ENCODE measurements around the gene CSRNP2. TPM values are rescaled to one million over a fixed set of nuclear protein-coding genes. Genes with fewer than 3 reads are reported as not detected.

Gene CSRNP2
- total and polyA plus RNA-seq, 2 experiments from 2014 or later, result 6.9 to 30.9 TPM

DNA sequence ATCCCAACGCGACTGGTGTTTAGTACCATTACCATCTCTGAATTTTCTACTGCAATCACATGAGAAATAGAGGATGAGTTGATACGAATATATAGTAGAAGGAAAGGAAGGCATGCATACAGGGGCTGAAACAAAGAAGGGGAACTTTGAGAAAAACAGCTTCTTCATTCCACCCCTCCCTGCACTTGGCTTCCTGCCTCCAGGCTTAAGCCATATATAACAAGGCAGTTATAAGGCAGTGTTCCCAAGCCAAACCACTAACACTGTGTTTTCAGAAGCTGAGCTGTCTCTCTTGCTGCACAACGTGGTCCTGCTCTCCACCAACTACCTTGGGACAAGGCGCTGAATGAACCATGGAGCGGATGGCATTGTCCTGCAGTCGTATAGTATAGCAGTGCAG, 24.3 kb downstream of the CSRNP2 start:
- Mint-ChIP-seq H3K4me1 (no peaks in the 10 kb centered on the region), H3K9me3 (no peaks in the 10 kb centered on the region), H3K4me3 (no peak overlapping the region), H3K27me3 (ENCODE audit: insufficient read depth, low read depth, poor library complexity) (peaks cover 8% of the 10 kb centered on the region), H3K27ac (no peak overlapping the region), H3K36me3 (ENCODE audit: low read depth) (peaks cover 61% of the 10 kb centered on the region)
- DNase-seq (ENCODE audit: low spot score) (no peak), ATAC-seq (no peak)
- H3K79me2 ChIP-seq (replicated peaks; ENCODE audit: insufficient read depth), result no peaks in the 10 kb centered on the region
- H2AFZ ChIP-seq, result no peak overlapping the region
- peaks cover 6% of the 10 kb centered on the region; the same call in 1 of the 2 replicates for H4K20me1 ChIP-seq (replicated peaks; ENCODE audit: insufficient read depth)
- H3K4me1 ChIP-seq (ENCODE audit: insufficient read depth), result no peaks in the 10 kb centered on the region
- no peak overlapping the region for H3K27ac ChIP-seq (ENCODE audit: low read depth)
- H3K4me3 ChIP-seq, result no peak overlapping the region
- peaks cover 44% of the 10 kb centered on the region for H3K36me3 ChIP-seq (ENCODE audit: insufficient read depth)
- H3F3A ChIP-seq (replicated peaks; ENCODE audit: low read depth), result 0 out of 2 replicates have a peak, but pooled peaks cover 6% of the 10 kb centered on the region
- H3K9me2 ChIP-seq (ENCODE audit: insufficient read depth), result no peaks in the 10 kb centered on the region
- no peak for TF ChIP-seq NANOG (IDR thresholded peaks at IDR 0.05; ENCODE audit: borderline replicate concordance)
- TF ChIP-seq STAT1 (IDR thresholded peaks at IDR 0.05; ENCODE audit: unreplicated experiment), result no peak
- no peaks in the 10 kb centered on the region for H3K27me3 ChIP-seq (ENCODE audit: insufficient read depth)
- H3K4me2 ChIP-seq, result no peak overlapping the region

DNA sequence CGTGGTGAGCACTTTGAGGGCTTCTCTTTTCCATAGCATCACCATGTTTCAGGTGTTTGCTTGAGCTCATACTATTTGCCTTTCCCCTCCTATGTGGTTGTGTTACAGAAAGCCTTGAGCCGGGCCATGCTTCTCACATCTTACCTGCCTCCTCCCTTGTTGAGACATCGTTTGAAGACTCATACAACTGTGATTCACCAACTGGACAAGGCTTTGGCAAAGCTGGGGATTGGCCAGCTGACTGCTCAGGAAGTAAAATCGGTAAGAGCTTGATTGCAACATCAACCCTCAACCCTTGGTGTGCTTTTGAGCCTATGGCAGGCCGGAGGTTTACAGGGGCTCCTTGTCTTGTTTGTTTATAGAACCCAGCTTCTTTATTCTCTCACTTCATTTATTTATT, 27.2 kb downstream of the CSRNP2 start:
- no peaks in the 10 kb centered on the region for H3K79me2 ChIP-seq (replicated peaks; ENCODE audit: insufficient read depth)
- peaks cover 40% of the 10 kb centered on the region for H3K36me3 ChIP-seq (ENCODE audit: insufficient read depth)
- H3K4me3 ChIP-seq, result no peak overlapping the region
- H3F3A ChIP-seq (replicated peaks; ENCODE audit: low read depth), result no peaks in the 10 kb centered on the region
- DNase-seq (ENCODE audit: low spot score) (no peak), ATAC-seq (no peak)
- Mint-ChIP-seq H3K4me1 (no peaks in the 10 kb centered on the region), H3K9me3 (no peaks in the 10 kb centered on the region), H3K27ac (no peak overlapping the region), H3K4me3 (no peak overlapping the region), H3K36me3 (ENCODE audit: low read depth) (peaks cover 58% of the 10 kb centered on the region), H3K27me3 (ENCODE audit: insufficient read depth, low read depth, poor library complexity) (peaks cover 8% of the 10 kb centered on the region)
- H2AFZ ChIP-seq, result no peak overlapping the region
- no peak overlapping the region for H3K27ac ChIP-seq (ENCODE audit: low read depth)
- no peaks in the 10 kb centered on the region for H3K9me2 ChIP-seq (ENCODE audit: insufficient read depth)
- H3K4me2 ChIP-seq, result no peak overlapping the region
- TF ChIP-seq ZNF114 (CRISPR knock-in tag; IDR thresholded peaks at IDR 0.05), result no peak
- no peak for TF ChIP-seq NANOG (IDR thresholded peaks at IDR 0.05; ENCODE audit: borderline replicate concordance)
- H3K4me1 ChIP-seq (ENCODE audit: insufficient read depth), result no peaks in the 10 kb centered on the region
- no peaks in the 10 kb centered on the region for H4K20me1 ChIP-seq (replicated peaks; ENCODE audit: insufficient read depth)
- H3K27me3 ChIP-seq (ENCODE audit: insufficient read depth), result no peaks in the 10 kb centered on the region

GRCh38 chr12:51055060-51055459, 28.3 kb downstream of the CSRNP2 start:
- Mint-ChIP-seq H3K4me3 (no peak overlapping the region), H3K27me3 (ENCODE audit: insufficient read depth, low read depth, poor library complexity) (peaks cover 8% of the 10 kb centered on the region), H3K9me3 (no peaks in the 10 kb centered on the region), H3K27ac (no peak overlapping the region), H3K36me3 (ENCODE audit: low read depth) (peaks cover 51% of the 10 kb centered on the region), H3K4me1 (no peaks in the 10 kb centered on the region)
- Histone ChIP-seq H3K4me2 (no peak overlapping the region), H3K27ac (ENCODE audit: low read depth) (no peak overlapping the region), H3F3A (replicated peaks; ENCODE audit: low read depth) (no peaks in the 10 kb centered on the region), H3K36me3 (ENCODE audit: insufficient read depth) (peaks cover 36% of the 10 kb centered on the region), H3K4me1 (ENCODE audit: insufficient read depth) (no peaks in the 10 kb centered on the region), H3K27me3 (ENCODE audit: insufficient read depth) (no peaks in the 10 kb centered on the region), H3K9me2 (ENCODE audit: insufficient read depth) (no peaks in the 10 kb centered on the region), H4K20me1 (replicated peaks; ENCODE audit: insufficient read depth) (no peaks in the 10 kb centered on the region), H3K79me2 (replicated peaks; ENCODE audit: insufficient read depth) (no peaks in the 10 kb centered on the region), H3K4me3 (no peak overlapping the region), H2AFZ (no peak overlapping the region)
- ATAC-seq, result no peak
- DNase-seq (ENCODE audit: low spot score), result no peak
- no peak for TF ChIP-seq STAT1 (IDR thresholded peaks at IDR 0.05; ENCODE audit: unreplicated experiment)
- TF ChIP-seq, protein P1, sequence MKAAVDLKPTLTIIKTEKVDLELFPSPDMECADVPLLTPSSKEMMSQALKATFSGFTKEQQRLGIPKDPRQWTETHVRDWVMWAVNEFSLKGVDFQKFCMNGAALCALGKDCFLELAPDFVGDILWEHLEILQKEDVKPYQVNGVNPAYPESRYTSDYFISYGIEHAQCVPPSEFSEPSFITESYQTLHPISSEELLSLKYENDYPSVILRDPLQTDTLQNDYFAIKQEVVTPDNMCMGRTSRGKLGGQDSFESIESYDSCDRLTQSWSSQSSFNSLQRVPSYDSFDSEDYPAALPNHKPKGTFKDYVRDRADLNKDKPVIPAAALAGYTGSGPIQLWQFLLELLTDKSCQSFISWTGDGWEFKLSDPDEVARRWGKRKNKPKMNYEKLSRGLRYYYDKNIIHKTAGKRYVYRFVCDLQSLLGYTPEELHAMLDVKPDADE (IDR thresholded peaks at IDR 0.05), result no peak
- no peak for TF ChIP-seq EZH2phosphoT487 (IDR thresholded peaks at IDR 0.05; ENCODE audit: unreplicated experiment)
- TF ChIP-seq, protein P2, sequence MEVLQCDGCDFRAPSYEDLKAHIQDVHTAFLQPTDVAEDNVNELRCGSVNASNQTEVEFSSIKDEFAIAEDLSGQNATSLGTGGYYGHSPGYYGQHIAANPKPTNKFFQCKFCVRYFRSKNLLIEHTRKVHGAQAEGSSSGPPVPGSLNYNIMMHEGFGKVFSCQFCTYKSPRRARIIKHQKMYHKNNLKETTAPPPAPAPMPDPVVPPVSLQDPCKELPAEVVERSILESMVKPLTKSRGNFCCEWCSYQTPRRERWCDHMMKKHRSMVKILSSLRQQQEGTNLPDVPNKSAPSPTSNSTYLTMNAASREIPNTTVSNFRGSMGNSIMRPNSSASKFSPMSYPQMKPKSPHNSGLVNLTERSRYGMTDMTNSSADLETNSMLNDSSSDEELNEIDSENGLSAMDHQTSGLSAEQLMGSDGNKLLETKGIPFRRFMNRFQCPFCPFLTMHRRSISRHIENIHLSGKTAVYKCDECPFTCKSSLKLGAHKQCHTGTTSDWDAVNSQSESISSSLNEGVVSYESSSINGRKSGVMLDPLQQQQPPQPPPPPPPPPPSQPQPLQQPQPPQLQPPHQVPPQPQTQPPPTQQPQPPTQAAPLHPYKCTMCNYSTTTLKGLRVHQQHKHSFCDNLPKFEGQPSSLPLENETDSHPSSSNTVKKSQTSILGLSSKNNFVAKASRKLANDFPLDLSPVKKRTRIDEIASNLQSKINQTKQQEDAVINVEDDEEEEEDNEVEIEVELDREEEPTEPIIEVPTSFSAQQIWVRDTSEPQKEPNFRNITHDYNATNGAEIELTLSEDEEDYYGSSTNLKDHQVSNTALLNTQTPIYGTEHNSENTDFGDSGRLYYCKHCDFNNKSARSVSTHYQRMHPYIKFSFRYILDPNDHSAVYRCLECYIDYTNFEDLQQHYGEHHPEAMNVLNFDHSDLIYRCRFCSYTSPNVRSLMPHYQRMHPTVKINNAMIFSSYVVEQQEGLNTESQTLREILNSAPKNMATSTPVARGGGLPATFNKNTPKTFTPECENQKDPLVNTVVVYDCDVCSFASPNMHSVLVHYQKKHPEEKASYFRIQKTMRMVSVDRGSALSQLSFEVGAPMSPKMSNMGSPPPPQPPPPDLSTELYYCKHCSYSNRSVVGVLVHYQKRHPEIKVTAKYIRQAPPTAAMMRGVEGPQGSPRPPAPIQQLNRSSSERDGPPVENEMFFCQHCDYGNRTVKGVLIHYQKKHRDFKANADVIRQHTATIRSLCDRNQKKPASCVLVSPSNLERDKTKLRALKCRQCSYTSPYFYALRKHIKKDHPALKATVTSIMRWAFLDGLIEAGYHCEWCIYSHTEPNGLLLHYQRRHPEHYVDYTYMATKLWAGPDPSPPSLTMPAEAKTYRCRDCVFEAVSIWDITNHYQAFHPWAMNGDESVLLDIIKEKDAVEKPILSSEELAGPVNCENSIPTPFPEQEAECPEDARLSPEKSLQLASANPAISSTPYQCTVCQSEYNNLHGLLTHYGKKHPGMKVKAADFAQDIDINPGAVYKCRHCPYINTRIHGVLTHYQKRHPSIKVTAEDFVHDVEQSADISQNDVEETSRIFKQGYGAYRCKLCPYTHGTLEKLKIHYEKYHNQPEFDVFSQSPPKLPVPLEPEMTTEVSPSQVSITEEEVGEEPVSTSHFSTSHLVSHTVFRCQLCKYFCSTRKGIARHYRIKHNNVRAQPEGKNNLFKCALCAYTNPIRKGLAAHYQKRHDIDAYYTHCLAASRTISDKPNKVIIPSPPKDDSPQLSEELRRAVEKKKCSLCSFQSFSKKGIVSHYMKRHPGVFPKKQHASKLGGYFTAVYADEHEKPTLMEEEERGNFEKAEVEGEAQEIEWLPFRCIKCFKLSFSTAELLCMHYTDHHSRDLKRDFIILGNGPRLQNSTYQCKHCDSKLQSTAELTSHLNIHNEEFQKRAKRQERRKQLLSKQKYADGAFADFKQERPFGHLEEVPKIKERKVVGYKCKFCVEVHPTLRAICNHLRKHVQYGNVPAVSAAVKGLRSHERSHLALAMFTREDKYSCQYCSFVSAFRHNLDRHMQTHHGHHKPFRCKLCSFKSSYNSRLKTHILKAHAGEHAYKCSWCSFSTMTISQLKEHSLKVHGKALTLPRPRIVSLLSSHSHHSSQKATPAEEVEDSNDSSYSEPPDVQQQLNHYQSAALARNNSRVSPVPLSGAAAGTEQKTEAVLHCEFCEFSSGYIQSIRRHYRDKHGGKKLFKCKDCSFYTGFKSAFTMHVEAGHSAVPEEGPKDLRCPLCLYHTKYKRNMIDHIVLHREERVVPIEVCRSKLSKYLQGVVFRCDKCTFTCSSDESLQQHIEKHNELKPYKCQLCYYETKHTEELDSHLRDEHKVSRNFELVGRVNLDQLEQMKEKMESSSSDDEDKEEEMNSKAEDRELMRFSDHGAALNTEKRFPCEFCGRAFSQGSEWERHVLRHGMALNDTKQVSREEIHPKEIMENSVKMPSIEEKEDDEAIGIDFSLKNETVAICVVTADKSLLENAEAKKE (CRISPR knock-in tag; IDR thresholded peaks at IDR 0.05), result no peak
- TF ChIP-seq EZH2 (IDR thresholded peaks at IDR 0.05; ENCODE audit: low read depth, unreplicated experiment), result no peak
